ENCODE measurements around the gene CCND1.
"Not testable (repeated sequence)": the region's sequence is repeated elsewhere in the genome, so short reads cannot be mapped to it uniquely, and the experiment has no call there.

The CCND1 gene

DNA sequence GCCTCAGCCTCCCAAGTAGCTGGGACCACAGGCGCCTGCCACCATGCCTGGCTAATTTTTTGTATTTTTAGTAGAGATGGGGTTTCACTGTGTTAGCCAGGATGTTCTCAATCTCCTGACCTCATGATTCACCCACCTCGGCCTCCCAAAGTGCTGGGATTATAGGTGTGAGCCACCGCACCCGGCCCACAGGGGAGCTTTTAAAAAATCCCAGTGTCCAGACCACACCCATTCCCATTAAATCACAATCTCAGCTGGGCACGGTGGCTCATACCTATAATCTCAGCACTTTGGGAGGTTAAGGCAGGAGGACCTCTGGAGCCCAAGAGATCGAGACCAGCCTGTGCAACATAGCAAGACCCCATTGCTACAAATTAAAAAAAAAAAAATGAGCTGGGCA lies 55.0 kb downstream of the CCND1 start:
- DNase-seq = not testable (repeated sequence)

DNA sequence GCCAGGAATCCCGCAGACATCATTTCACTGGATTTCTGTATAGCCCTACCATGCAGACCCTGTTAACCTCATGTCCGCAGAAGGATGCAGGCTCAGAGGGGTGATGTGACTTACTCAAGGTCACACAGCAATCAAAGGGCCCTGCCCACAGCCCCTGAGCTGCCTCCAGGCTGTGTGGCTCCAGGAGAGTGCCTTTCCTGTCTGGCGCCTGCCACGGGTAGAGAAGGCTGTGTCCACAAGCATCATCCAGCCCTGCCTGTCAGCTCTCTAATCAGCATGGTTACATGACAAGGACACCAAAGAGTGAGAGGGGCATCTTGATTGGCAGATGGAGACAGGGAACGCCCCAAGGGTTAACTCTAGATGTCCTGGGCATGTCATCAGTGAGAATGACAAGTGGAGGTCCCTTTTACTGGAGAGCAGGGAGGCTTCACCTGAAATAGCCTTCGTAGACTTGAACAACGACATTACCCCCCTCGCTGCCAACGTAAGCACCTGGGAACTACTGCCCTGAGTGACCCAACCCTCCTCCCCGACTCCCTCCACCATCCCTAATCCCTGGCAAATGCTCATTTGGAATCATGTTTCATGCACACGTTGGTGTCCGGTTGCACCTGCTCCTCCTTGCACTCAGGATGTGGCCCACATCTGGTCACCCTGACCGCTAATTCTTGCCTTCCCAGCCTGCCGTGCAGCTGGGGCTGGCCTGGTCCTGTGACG lies 56.0 kb downstream of the CCND1 start:
- DNase-seq = no peak

DNA sequence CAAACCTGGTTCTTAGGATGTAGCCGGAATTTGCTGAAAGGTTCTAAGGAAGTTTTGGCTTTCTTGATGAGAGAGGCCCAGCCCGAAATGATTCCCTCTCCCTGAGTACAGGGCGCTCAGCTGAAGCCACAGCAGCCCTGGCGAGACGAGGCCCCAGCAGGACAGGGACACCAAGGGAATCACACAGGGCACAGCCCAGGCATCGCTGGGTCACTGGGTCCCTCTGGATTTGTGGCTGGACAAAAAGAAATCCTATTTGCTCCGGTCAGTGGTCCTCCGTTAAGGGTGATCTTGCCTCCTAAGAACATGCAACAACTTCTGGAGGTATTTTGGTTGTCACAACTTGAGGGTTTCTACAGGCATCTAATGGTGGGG lies 56.5 kb downstream of the CCND1 start:
- no peak for DNase-seq

GRCh38 chr11:69697861-69698260 lies 56.9 kb downstream of the CCND1 start:
- no peak for DNase-seq

- no peak for DNase-seq
Measured at GRCh38 chr11:69698362-69698761, 57.4 kb downstream of the CCND1 start.

DNA sequence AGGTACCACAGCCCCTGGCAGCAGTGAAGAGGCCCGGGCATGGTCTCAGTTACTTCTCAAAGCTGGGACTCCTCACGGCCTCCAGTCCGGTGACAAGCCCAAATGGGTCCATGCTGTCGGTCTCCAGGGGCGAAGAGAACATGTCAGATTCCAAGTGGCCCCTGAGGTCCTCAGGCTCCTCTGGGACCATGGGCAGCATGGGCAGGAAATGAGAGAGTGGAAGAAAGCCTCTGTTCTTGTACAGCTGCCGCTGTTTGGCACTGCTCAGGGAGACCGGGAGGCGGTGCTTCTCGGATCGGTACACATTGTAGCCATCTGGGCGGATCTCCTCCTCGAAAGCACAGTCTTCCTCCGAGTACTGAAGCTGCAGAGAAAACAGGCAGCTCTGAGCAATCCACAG lies 58.3 kb downstream of the CCND1 start:
- no peak for DNase-seq

- no peak for DNase-seq
Measured at GRCh38 chr11:69700278-69701140, 59.6 kb downstream of the CCND1 start.

GRCh38 chr11:69702239-69702691 lies 61.3 kb downstream of the CCND1 start:
- no peak for DNase-seq

- no peak for DNase-seq
Measured at GRCh38 chr11:69702769-69703452, 62.0 kb downstream of the CCND1 start.

DNA sequence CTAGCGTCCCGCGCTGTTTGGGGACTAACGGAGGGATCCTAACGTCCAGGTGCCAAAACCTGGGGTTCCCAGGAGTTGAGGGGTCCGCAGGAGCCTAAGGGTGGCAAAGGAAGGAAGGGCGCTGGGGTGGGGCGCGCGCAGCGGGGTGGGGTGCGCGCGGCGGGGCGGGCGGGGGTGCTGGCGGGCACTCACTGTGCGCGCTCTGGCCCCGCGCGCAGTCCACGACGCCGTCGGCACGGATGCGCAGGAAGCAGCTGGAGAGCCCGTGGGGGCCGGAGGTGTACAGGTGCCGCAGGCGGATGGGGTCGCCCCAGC lies 62.5 kb downstream of the CCND1 start:
- DNase-seq = no peak
